K562 (cell line): ENCODE measurements around the gene KANK4. TPM values are rescaled to one million over a fixed set of nuclear protein-coding genes. Genes with fewer than 3 reads are reported as not detected.

Experiments used
- ATAC-seq: fragments of 200-7000 bp; cut with Tn5 transposase; 3 replicates; pipeline ENCODE4 v1.9.1; 2020; ENCODE audit warnings: moderate library complexity
- BruUV-seq: library from RNA; stranded (reverse); fragments of 400-500 nt; replicated peaks from 2 replicates; lab custom pipeline; 2021; lab: Mats Ljungman, UMichigan
- CTCF ChIA-PET: fragments of 300-600 bp; formaldehyde crosslinking; extraction: SDS; loops from one replicate; lab custom pipeline; 2021; ENCODE audit warnings: low intra/inter-chr PET ratio; lab: Yijun Ruan, JAX
- POLR2A ChIA-PET: fragments of 300-600, 350-650 bp; sonication (Branson Sonifier 250); formaldehyde crosslinking; extraction: SDS; loops from one replicate; lab custom pipeline; 2021; ENCODE audit warnings: antibody characterized with exemption, inconsistent platforms; lab: Yijun Ruan, JAX
- DNase-seq, 4 experiments: peaks; one replicate each; pipeline versions ENCODE4 v3.0.0 to v3.0.0-alpha.2; 2011 to 2018; ENCODE audit warnings: low spot score in 3 of 4, mixed read lengths in 3 of 4; ENCODE audit errors: extremely low read depth in 1 of 4
- FAIRE-seq: peaks from 2 replicates; lab custom pipeline; 2011; peaks lifted over from hg19 to GRCh38; lab: Jason Lieb, UNC
- H2AFZ ChIP-seq: 2 replicates; pipeline ENCODE4 v1.6.0; 2011; ENCODE audit warnings: low read depth, low read length, control low read depth, inconsistent platforms
- H3K27ac ChIP-seq: fragments of 200-600 bp; 3 replicates; pipeline ENCODE4 v1.8.0; 2011; ENCODE audit warnings: low read depth, mild to moderate bottlenecking, control low read depth, inconsistent platforms, low read length, moderate library complexity, mixed read lengths; ENCODE audit errors: extremely low read depth
- H3K27me3 ChIP-seq, 2 experiments: fragments of 300-600 bp in 1 of 2; 2 replicates in 1 of 2; 3 replicates in 1 of 2; pipeline versions ENCODE4 v1.6.0 to v1.8.0; 2011; ENCODE audit warnings: inconsistent platforms in 2 of 2, low read length in 2 of 2, mild to moderate bottlenecking in 1 of 2, mixed read lengths in 1 of 2, moderate library complexity in 1 of 2; ENCODE audit not compliant: control insufficient read depth in 2 of 2, insufficient read depth in 2 of 2
- H3K36me3 ChIP-seq: fragments of 300-600 bp; 3 replicates; pipeline ENCODE4 v1.8.0; 2011; ENCODE audit warnings: mild to moderate bottlenecking, low read length, inconsistent platforms; ENCODE audit not compliant: control insufficient read depth, insufficient read depth
- H3K4me1 ChIP-seq, 2 experiments: fragments of 200-600 bp in 1 of 2; replicated peaks in 1 of 2; 2 replicates in 1 of 2; 3 replicates in 1 of 2; pipeline versions ENCODE4 v1.5.1 to v1.8.0; 2011; ENCODE audit warnings: inconsistent platforms in 2 of 2, low read length in 2 of 2, mild to moderate bottlenecking in 1 of 2, mixed read lengths in 1 of 2, moderate library complexity in 1 of 2; ENCODE audit not compliant: control insufficient read depth in 2 of 2, insufficient read depth in 2 of 2
- H3K4me2 ChIP-seq: 2 replicates; pipeline ENCODE4 v1.6.1; 2011; ENCODE audit warnings: low read length, control low read depth, inconsistent platforms, mixed read lengths; ENCODE audit not compliant: insufficient read depth
- H3K4me3 ChIP-seq: fragments of 200-600 bp; sonication (generic), shearing (Covaris generic); 2 replicates; pipeline ENCODE4 v1.5.1; 2016; ENCODE audit warnings: control low read depth, inconsistent platforms
- H3K79me2 ChIP-seq: fragments of 200-600 bp; 3 replicates; pipeline ENCODE4 v1.8.0; 2011; ENCODE audit warnings: low read length, inconsistent platforms; ENCODE audit not compliant: control insufficient read depth, insufficient read depth
- H3K9ac ChIP-seq, 2 experiments: 2 replicates each; pipeline versions ENCODE4 v1.6.0 to v1.6.1; 2011; ENCODE audit warnings: low read depth in 2 of 2, low read length in 2 of 2, control low read depth in 1 of 2, inconsistent platforms in 1 of 2, mild to moderate bottlenecking in 1 of 2, mixed read lengths in 1 of 2; ENCODE audit not compliant: insufficient read depth in 1 of 2
- H3K9me1 ChIP-seq: one replicate; pipeline ENCODE4 v1.6.0; 2011; ENCODE audit warnings: inconsistent platforms, mild to moderate bottlenecking, low read length, moderate library complexity; ENCODE audit not compliant: control insufficient read depth, insufficient read depth
- H3K9me3 ChIP-seq: replicated peaks from 2 replicates; pipeline ENCODE4 v1.5.1; 2011; ENCODE audit warnings: low read depth, low read length, inconsistent platforms; ENCODE audit not compliant: control insufficient read depth, insufficient read depth
- H4K20me1 ChIP-seq: replicated peaks from 2 replicates; pipeline ENCODE4 v1.6.1; 2011; ENCODE audit warnings: low read length, inconsistent platforms, mixed read lengths; ENCODE audit not compliant: control insufficient read depth, insufficient read depth
- ARHGAP35 ChIP-seq: fragments of 450-650 bp; IDR thresholded peaks from 2 replicates; pipeline ENCODE4 v1.6.1; 2018; ENCODE audit not compliant: partially characterized antibody
- ELF1 ChIP-seq: fragments of 200-800 bp; sonication (Bioruptor generic); IDR thresholded peaks from 2 replicates; pipeline ENCODE4 v1.6.1; 2016; ENCODE audit warnings: missing genetic modification characterization, missing compliant biosample characterization
- FOXA3 ChIP-seq, 2 experiments: fragments of 450-650 bp in 1 of 2; sonication (generic) in 1 of 2; formaldehyde crosslinking; IDR thresholded peaks in 1 of 2; conservative IDR thresholded peaks in 1 of 2; 2 replicates each; pipeline versions ENCODE4 v1.4.0 to v1.8.0; 2020 to 2022; ENCODE audit warnings: mild to moderate bottlenecking in 2 of 2, missing genetic modification reagents in 1 of 2
- HDAC8 ChIP-seq: fragments of 450-650 bp; IDR thresholded peaks from 2 replicates; pipeline ENCODE4 v1.6.1; 2016; ENCODE audit warnings: mild to moderate bottlenecking, missing genetic modification characterization, moderate library complexity, missing compliant biosample characterization
- HMG20A ChIP-seq: fragments of 450-650 bp; formaldehyde crosslinking; conservative IDR thresholded peaks from 2 replicates; pipeline ENCODE4 v1.4.0; 2020; ENCODE audit warnings: mild to moderate bottlenecking, mixed read lengths
- MLX ChIP-seq, 2 experiments: fragments of 450-650 bp in 1 of 2; sonication (generic) in 1 of 2; formaldehyde crosslinking; conservative IDR thresholded peaks; 2 replicates each; pipeline versions ENCODE4 v1.4.0 to v1.8.1; 2020 to 2022; ENCODE audit warnings: mild to moderate bottlenecking in 1 of 2, missing genetic modification reagents in 1 of 2
- MTA1 ChIP-seq: fragments of 450-650 bp; IDR thresholded peaks from 2 replicates; pipeline ENCODE4 v1.6.1; 2017; ENCODE audit warnings: borderline replicate concordance
- NFRKB ChIP-seq: fragments of 450-650 bp; IDR thresholded peaks from 2 replicates; pipeline ENCODE4 v1.6.1; 2016; ENCODE audit warnings: low read depth
- POLR2H ChIP-seq: IDR thresholded peaks from 2 replicates; pipeline ENCODE4 v1.6.1; 2016; ENCODE audit warnings: missing genetic modification characterization, low read depth, mild to moderate bottlenecking, control low read depth, missing compliant biosample characterization, moderate library complexity
- PURB ChIP-seq: sonication (generic); formaldehyde crosslinking; IDR thresholded peaks from 2 replicates; pipeline ENCODE4 v1.9.0; 2021; ENCODE audit warnings: low read depth, mild to moderate bottlenecking, missing genetic modification reagents
- SRSF1 ChIP-seq: fragments of 200-400 bp; formaldehyde crosslinking; IDR thresholded peaks from 2 replicates; pipeline ENCODE4 v1.6.1; 2017; ENCODE audit warnings: mild to moderate bottlenecking, low read depth, low read length, moderate library complexity
- TAF15 ChIP-seq: fragments of 200-400 bp; formaldehyde crosslinking; IDR thresholded peaks from 2 replicates; pipeline ENCODE4 v1.6.1; 2017; ENCODE audit warnings: mild to moderate bottlenecking, low read depth, low read length, moderate library complexity
- TEAD4 ChIP-seq, 2 experiments: sonication (generic) in 1 of 2; formaldehyde crosslinking in 1 of 2; IDR thresholded peaks; 2 replicates each; pipeline versions ENCODE4 v1.6.1 to v1.8.0; 2012 to 2022; ENCODE audit warnings: borderline replicate concordance in 1 of 2, inconsistent platforms in 1 of 2, low read length in 1 of 2, mild to moderate bottlenecking in 1 of 2, missing genetic modification reagents in 1 of 2
- ZBTB49 ChIP-seq: sonication (generic); formaldehyde crosslinking; IDR thresholded peaks from 2 replicates; pipeline ENCODE4 v1.8.0; 2022; ENCODE audit warnings: missing genetic modification reagents, mild to moderate bottlenecking, borderline replicate concordance
- ZNF12 ChIP-seq: sonication (generic); formaldehyde crosslinking; IDR thresholded peaks from 2 replicates; pipeline ENCODE4 v1.4.0; 2020; ENCODE audit warnings: mild to moderate bottlenecking, missing genetic modification reagents
- ZNF436 ChIP-seq: fragments of 250-450, 450-650 bp; sonication (Bioruptor Pico); formaldehyde crosslinking; IDR thresholded peaks from 2 replicates; pipeline ENCODE4 v1.7.0; 2020; ENCODE audit warnings: mild to moderate bottlenecking
- ZNF518B ChIP-seq: fragments of 250-450 bp; sonication (Bioruptor Pico); IDR thresholded peaks from 2 replicates; pipeline ENCODE4 v1.5.0; 2021; ENCODE audit warnings: mild to moderate bottlenecking, moderate library complexity
- WGBS: fragments of 100-300 bp; shearing (Covaris generic); methylation state at CpG from one replicate; pipeline ENCODE4 v1.1.6; 2016; ENCODE audit warnings: low coverage, mixed read lengths; ENCODE audit not compliant: insufficient coverage; ENCODE audit errors: missing lambda C conversion rate; 5-methylcytosine and 5-hydroxymethylcytosine counted together
- in situ Hi-C: fragments of 300-500 bp; cut with MboI; formaldehyde crosslinking; loops from 4 replicates; pipeline ENCODE4 v1.15.0; 2018; ENCODE audit warnings: inconsistent platforms, mixed read lengths
- intact Hi-C: fragments of 100-400 bp; cut with micrococcal nuclease; formaldehyde crosslinking; loops from 2 replicates; pipeline ENCODE4 v1.14.2; 2022
- polyA plus RNA-seq, 8 experiments: library from polyadenylated mRNA; depleted of rRNA in 4 of 8; stranded (reverse) in 5 of 8; unstranded in 3 of 8; fragments of >200 nt; fragmentation: Nextera tagmentation in 2 of 8; fragmentation: Illumina TruSeq in 1 of 8; extraction: Ambion mirVana in 2 of 8; extraction: Trizol in 1 of 8; gene quantifications; 2 replicates each; pipeline versions ENCODE4 v1.2.1 to v1.2.3, GENCODE V29; 2011 to 2014; ENCODE audit warnings: inconsistent platforms in 1 of 8, missing spikeins in 1 of 8
- total RNA-seq, 7 experiments: library from RNA; depleted of rRNA in 6 of 7; stranded (reverse); fragments of >200 nt in 6 of 7; fragmentation: Illumina TruSeq in 2 of 7; extraction: Trizol in 2 of 7; gene quantifications; 2 replicates each; pipeline versions ENCODE4 v1.2.1 to v1.2.3, GENCODE V29; 2011 to 2021; ENCODE audit warnings: low replicate concordance in 1 of 7

The KANK4 gene
- total and polyA plus RNA-seq, 9 of the 15 experiments (the other 6 are each of a cell fraction or from before 2014, with no cell fraction given): not detected

DNA sequence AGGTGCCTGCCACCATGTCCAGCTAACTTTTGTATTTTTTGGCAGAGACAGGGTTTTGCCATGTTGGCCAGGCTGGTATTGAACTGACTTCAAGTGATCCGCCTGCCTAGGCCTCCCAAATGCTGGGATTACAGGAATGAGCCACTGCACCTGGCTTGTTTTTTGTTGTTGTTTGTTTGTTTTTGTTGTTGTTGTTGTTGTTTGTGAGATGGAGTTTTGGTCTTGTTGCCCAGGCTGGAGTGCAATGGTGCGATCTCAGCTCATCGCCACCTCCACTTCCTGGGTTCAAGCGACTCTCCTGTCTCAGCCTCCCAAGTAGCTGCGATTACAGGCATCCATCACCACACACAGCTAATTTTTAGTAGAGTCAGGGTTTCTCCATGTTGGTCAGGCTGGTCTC is 131.7 kb downstream of the KANK4 start:
- ATAC-seq: no peak
- WGBS: 5% methylated on average over 5 of the region's 5 CpGs
- Histone ChIP-seq H3K9ac (no peak overlapping the region), H2AFZ (no peak overlapping the region), H3K36me3 (no peaks in the 10 kb centered on the region), H3K9me1 (no peaks in the 10 kb centered on the region), H3K4me2 (no peak overlapping the region), H3K4me3 (no peak overlapping the region), H3K4me1 (no peaks in the 10 kb centered on the region), H3K9me3 (no peaks in the 10 kb centered on the region), H3K79me2 (no peaks in the 10 kb centered on the region), H4K20me1 (no peaks in the 10 kb centered on the region), H3K27ac (no peak overlapping the region), H3K27me3 (peaks cover 7 to 17% of the 10 kb centered on the region in 2 experiments; a peak in 4 of 5 replicates)
- in situ Hi-C loops: no loop called here
- DNase-seq: no peak
- FAIRE-seq: no peak
- BruUV-seq: no TSS peak
- ChIA-PET CTCF (no interaction called here), POLR2A (no interaction called here)
- intact Hi-C loops: no loop called here
- TF ChIP-seq ZBTB49 (no peak), PURB (no peak), ZNF518B (CRISPR knock-in tag) (no peak), FOXA3 (CRISPR knock-in tag; conservative IDR thresholded peaks at IDR 0.05 in 1 of 2, IDR thresholded peaks at IDR 0.05 in 1 of 2) (no peak), ZNF436 (CRISPR knock-in tag) (no peak), HMG20A (CRISPR knock-in tag) (no peak), MTA1 (no peak), MLX (CRISPR knock-in tag; conservative IDR thresholded peaks at IDR 0.05) (no peak), ELF1 (no peak), POLR2H (tag) (no peak), TAF15 (no peak), ZNF12 (CRISPR knock-in tag) (no peak), TEAD4 (IDR thresholded peaks at IDR 0.05; ENCODE audit: low read length) (no peak), TEAD4 (CRISPR knock-in tag; IDR thresholded peaks at IDR 0.05; ENCODE audit: borderline replicate concordance) (no peak), SRSF1 (no peak), NFRKB (no peak), HDAC8 (tag) (no peak), ARHGAP35 (no peak)
